Kidney (tissue), 14 donors: ENCODE results near the gene NOLC1. TPM values are rescaled to one million over a fixed set of nuclear protein-coding genes. Genes with fewer than 3 reads are reported as not detected.

Experiments
- DNase-seq, 5 donors: peaks; one replicate each; pipeline ENCODE4 v3.0.0-alpha.2; 2013 to 2020
- FAIRE-seq: peaks from 2 replicates; lab custom pipeline; 2012; peaks lifted over from hg19 to GRCh38; lab: Jason Lieb, UNC
- H3K27ac ChIP-seq, 2 donors: one replicate each; pipeline ENCODE4 v1.7.0; 2013; ENCODE audit warnings: low read depth in 2 of 2, low read length in 2 of 2, inconsistent platforms in 1 of 2
- H3K27me3 ChIP-seq: one replicate; pipeline ENCODE4 v1.7.1; 2013; ENCODE audit warnings: low read length, inconsistent platforms; ENCODE audit not compliant: control insufficient read depth, insufficient read depth
- H3K36me3 ChIP-seq, 3 donors: one replicate each; pipeline versions ENCODE4 v1.7.0 to v1.7.1; 2013; ENCODE audit warnings: low read length in 3 of 3, control low read depth in 1 of 3, inconsistent platforms in 1 of 3; ENCODE audit not compliant: insufficient read depth in 3 of 3, control insufficient read depth in 2 of 3
- H3K4me1 ChIP-seq, 3 donors: one replicate each; pipeline versions ENCODE4 v1.7.0 to v1.7.1; 2013; ENCODE audit warnings: low read length in 3 of 3, inconsistent platforms in 1 of 3, low read depth in 1 of 3; ENCODE audit not compliant: control insufficient read depth in 2 of 3, insufficient read depth in 2 of 3
- H3K4me3 ChIP-seq, 3 donors: one replicate each; pipeline versions ENCODE4 v1.7.0 to v1.8.1; 2013; ENCODE audit warnings: low read length in 3 of 3, control low read depth in 1 of 3, inconsistent platforms in 1 of 3
- H3K9ac ChIP-seq, 3 donors: one replicate each; pipeline versions ENCODE4 v1.7.0 to v1.7.1; 2013; ENCODE audit warnings: low read length in 3 of 3, control low read depth in 1 of 3, inconsistent platforms in 1 of 3
- H3K9me3 ChIP-seq, 3 donors: one replicate each; pipeline versions ENCODE4 v1.7.0 to v1.7.1; 2013; ENCODE audit warnings: low read length in 3 of 3, control low read depth in 1 of 3, inconsistent platforms in 1 of 3; ENCODE audit not compliant: control insufficient read depth in 2 of 3, insufficient read depth in 1 of 3
- intact Hi-C: fragments of 100-400 bp; cut with DNase I; formaldehyde crosslinking; loops from one replicate; pipeline ENCODE4 v1.11.1; 2022
- polyA plus RNA-seq: library from polyadenylated mRNA; stranded (reverse); fragments of 350-450 nt; fragmentation: Illumina TruSeq; extraction: RNeasy Lipid Tissue Mini Kit (QIAGEN cat#74804); gene quantifications from one replicate; pipeline ENCODE4 v1.2.3, GENCODE V29; 2014; ENCODE audit warnings: low read depth, low replicate concordance; ENCODE audit not compliant: insufficient read depth
- total RNA-seq: library from RNA; stranded (reverse); fragmentation: NEBNext Ultra II Directional; extraction: Animal tissue kit (Norgen Biotek cat#: 25700); gene quantifications from one replicate; pipeline ENCODE4 v1.2.1, GENCODE V29; 2021
- TF ChIP-seq, protein P1 (sequence below): IDR thresholded peaks from 3 replicates; pipeline ENCODE4 v1.5.1; 2012; ENCODE audit warnings: mild to moderate bottlenecking, moderate library complexity, borderline replicate concordance; ENCODE audit not compliant: insufficient read depth; ENCODE audit errors: extremely low read depth
- donor health status: control.
- donor health status: control.
- donor health status: control.
- donor health status: control.
- donor health status: control.
- donor health status: DM: yes; HTN: yes; CAD: no.
- donor health status: Normal renal cell carcinoma (clear cell type).

Gene NOLC1
- total and polyA plus RNA-seq, 2 donors from 2014 or later = 20.1 to 50.4 TPM

- Histone ChIP-seq H3K4me3 (peak overlapping the region; percentile 78 to 88 (median 84)), H3K4me1 (peaks cover 2 to 37% (median 33%) of the 10 kb centered on the region in 3 donors), H3K36me3 (no peaks in the 10 kb centered on the region), H3K9me3 (no peaks in the 10 kb centered on the region), H3K27ac (peak overlapping the region; percentile 99), H3K27me3 (no peaks in the 10 kb centered on the region), H3K9ac (peak overlapping the region; percentile 61 to 91 (median 83))
- intact Hi-C loops = no loop called here
- TF ChIP-seq, protein P1, sequence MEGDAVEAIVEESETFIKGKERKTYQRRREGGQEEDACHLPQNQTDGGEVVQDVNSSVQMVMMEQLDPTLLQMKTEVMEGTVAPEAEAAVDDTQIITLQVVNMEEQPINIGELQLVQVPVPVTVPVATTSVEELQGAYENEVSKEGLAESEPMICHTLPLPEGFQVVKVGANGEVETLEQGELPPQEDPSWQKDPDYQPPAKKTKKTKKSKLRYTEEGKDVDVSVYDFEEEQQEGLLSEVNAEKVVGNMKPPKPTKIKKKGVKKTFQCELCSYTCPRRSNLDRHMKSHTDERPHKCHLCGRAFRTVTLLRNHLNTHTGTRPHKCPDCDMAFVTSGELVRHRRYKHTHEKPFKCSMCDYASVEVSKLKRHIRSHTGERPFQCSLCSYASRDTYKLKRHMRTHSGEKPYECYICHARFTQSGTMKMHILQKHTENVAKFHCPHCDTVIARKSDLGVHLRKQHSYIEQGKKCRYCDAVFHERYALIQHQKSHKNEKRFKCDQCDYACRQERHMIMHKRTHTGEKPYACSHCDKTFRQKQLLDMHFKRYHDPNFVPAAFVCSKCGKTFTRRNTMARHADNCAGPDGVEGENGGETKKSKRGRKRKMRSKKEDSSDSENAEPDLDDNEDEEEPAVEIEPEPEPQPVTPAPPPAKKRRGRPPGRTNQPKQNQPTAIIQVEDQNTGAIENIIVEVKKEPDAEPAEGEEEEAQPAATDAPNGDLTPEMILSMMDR = no peak
- FAIRE-seq (no peak), DNase-seq (peak; percentile 86 to 98 (median 95))
Measured at GRCh38 chr10:102120991-102121738, 31.0 kb upstream of the NOLC1 start.

- TF ChIP-seq, protein P1 = peak; percentile 1
- Histone ChIP-seq H3K27ac (peak overlapping the region; percentile 99), H3K27me3 (no peaks in the 10 kb centered on the region), H3K36me3 (no peaks in the 10 kb centered on the region), H3K4me1 (peaks cover 0 to 32% (median 28%) of the 10 kb centered on the region in 3 donors), H3K9me3 (no peaks in the 10 kb centered on the region), H3K4me3 (peak overlapping the region in 2 of 3 donors; percentile 84 to 88), H3K9ac (peak overlapping the region in 1 of 3 donors; percentile 91)
- FAIRE-seq = no peak
- intact Hi-C loops = no loop called here
- peak in 4 of 5 donors; percentile 51 to 87 (median 75) for DNase-seq
Measured at GRCh38 chr10:102121739-102122372, 30.3 kb upstream of the NOLC1 start.

DNA sequence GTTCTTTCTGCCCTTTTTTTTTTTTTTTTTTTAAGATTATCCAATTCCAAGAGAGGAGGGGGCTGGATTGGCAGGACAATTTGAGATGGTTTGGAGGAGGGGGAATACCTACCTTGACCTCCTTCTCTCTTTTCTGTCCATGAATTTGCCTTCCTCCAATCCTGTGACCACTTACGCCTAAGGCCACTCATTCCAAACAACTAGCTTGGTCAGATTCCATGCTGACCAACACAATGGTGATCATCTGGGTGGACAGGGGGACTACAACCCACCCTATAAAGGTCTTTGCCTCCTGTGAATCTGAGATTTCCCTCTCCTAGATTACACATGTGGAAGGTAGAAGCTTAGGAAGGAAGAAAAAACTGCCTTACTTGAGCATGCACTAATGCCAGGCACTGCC is 29.7 kb upstream of the NOLC1 start:
- no peak for DNase-seq
- Histone ChIP-seq H3K4me3 (no peak overlapping the region), H3K4me1 (peaks cover 0 to 27% (median 24%) of the 10 kb centered on the region in 3 donors), H3K27me3 (no peaks in the 10 kb centered on the region), H3K36me3 (no peaks in the 10 kb centered on the region), H3K9ac (no peak overlapping the region), H3K27ac (peak overlapping the region in 1 of 2 donors; percentile 99), H3K9me3 (no peaks in the 10 kb centered on the region)
- intact Hi-C loops = no loop called here
- TF ChIP-seq, protein P1 = no peak
- no peak for FAIRE-seq
